GM18951 (cell line): ENCODE data around the gene CGNL1.

Source experiments
- POLR2A ChIP-seq: IDR thresholded peaks from 4 replicates; pipeline ENCODE4 v1.6.1; 2011; ENCODE audit warnings: mild to moderate bottlenecking; ENCODE audit not compliant: insufficient read length, insufficient read depth; ENCODE audit errors: extremely low read depth
- in situ Hi-C: fragments of 300-500 bp; cut with MboI; formaldehyde crosslinking; loops from one replicate; pipeline ENCODE4 v1.12.0; 2022; ENCODE audit warnings: low sequenced_read_pairs, mixed read lengths, inconsistent platforms; ENCODE audit not compliant: unreplicated experiment

The CGNL1 gene

DNA sequence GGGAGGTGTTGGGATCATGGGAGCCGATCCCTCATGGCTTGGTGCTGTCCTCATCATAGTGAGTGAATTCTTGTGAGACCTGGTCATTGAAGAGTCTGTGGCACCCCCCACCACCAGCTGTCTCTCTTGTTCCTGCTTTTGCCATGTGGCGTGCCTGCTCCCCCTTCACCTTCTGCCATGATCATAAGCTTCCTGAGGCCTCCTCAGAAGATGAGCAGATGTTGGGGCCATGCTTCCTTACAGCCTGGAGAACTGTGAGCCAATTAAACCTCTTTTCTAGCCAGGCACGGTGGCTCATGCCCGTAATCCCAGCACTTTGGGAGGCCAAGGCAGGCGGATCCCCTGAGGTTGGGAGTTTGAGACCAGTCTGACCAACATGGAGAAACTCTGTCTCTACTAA is 37.0 kb upstream of the CGNL1 start:
- no peak for TF ChIP-seq POLR2A
- in situ Hi-C loops, result loop anchor here (5.0 kb wide), 1 partner anchor 188 kb away; no protein-coding TSS in a partner anchor

DNA sequence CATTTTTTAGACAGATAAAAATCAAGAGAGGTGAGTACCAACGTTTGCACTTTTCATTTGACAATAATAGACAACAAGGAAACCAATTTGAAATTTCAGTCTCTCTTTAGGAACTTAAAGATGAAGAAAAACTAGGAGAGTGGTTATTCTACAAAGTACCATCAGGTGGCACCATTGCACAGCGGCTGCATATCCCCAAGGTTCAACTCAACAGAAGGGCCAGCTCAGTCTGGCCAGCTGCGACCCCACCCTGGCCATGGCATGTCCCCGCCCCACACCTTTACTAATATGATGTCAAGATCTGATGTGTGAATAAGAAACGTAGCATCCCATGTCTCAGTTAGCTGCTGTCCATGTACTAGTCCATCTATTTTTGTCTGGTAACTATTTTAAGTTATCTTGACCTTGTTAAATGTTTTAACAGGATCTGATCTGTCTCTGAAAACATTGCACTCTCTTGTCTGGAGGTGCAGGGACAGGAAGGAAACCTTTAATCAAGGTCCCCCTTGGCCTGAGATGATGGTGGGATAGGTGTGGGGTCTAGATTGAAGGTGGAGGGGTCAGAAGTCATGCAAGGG is 35.5 kb upstream of the CGNL1 start:
- no peak for TF ChIP-seq POLR2A
- in situ Hi-C loops, result no loop called here

DNA sequence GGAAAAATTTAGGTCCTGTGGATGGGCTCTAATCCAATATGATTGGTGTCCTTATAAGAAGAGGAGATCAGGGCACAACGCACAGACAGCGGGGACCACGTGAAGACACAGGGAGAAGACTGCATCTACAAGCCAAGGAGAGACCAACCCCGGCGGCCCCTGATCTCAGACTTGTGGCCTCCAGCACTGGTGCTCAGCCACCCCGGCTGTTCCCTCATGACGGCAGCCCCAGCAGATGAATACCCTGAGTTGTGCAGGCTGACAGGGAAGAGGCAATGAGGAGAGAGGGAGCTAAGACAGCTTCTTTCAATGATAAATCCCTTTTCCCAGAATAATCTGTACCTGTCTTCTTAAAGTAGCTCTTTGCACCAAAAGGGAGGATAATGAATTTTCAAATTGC is 33.3 kb upstream of the CGNL1 start:
- in situ Hi-C loops, result no loop called here
- no peak for TF ChIP-seq POLR2A

DNA sequence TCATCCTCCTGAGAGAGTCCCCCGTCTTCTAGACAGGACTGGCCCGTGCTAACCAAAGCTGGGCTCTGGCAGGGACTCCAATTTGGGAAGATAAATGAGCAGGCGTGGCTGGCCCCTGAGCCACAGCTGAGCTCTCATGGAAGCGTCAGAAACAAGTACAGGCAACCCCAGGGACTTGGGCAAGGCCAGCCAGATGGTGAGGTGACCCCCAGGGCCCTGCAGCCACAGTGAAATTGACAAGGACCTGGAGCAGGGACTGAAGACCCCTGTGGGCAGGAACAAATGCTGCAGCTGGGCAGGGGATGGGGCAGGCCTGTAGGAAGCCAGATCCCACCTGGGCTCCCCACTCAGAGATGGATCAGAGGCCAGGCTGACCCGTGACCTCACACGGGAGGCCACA is 32.8 kb upstream of the CGNL1 start:
- no peak for TF ChIP-seq POLR2A
- in situ Hi-C loops, result no loop called here

DNA sequence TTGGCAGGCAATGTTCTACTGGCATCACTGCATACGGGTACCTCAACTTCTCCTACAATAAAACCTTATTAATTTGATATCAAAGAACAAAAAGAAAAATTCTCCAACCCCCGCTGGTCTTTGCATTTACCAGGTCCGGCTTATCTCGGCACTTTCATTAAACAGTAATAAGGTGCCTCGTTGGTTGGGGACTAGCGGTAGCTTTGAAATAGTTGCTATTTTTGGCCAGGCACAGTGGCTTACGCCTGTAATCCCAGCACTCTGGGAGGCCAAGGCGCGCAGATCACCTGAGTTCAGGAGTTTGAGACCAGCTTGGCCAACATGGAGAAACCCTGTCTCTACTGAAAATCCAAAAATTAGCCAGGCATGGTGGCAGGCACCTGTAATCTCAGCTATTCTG is 32.0 kb upstream of the CGNL1 start:
- no peak for TF ChIP-seq POLR2A
- in situ Hi-C loops, result no loop called here

DNA sequence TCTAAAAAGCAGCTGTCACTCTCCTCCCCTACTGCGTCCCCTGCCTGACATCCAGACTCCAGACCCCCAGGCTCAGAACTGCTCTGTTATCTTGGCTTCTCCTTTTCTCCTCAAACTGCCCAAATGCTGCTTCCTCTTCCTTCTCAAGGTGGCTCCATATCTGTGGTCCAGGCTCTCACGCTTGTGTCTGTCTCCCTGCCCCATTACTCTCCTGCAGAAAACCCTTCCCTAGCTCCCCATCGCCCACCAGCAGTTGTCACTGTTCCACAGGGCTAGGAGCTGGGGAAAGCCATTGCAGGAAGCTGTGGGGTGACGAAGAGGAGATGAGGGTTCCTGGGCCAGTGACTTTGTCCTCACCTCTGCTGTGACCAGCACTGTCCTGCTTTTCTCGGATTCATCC is 30.7 kb upstream of the CGNL1 start:
- no peak for TF ChIP-seq POLR2A

DNA sequence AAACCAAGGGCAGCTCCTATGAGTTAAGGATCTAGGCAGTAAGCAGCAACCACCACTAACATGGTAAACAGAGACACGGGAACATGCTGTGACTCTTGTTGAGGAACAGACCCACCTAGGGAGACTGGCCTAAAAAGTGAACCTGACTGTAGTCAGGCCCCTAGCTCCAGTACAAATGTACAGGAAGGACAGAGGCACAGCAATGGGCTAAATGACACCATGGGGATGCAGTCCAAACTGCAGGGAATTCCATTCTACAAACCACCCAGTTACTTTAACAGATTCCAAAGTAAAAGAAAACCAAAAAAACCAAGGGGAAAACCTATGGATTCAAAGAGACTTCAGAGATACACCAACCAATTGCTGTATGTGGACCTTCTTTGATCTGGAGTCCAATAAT is 28.2 kb upstream of the CGNL1 start:
- TF ChIP-seq POLR2A, result no peak
- in situ Hi-C loops, result no loop called here

More for the DNA sequence above, 30.7 kb upstream of the CGNL1 start:
- in situ Hi-C loops, result no loop called here

DNA sequence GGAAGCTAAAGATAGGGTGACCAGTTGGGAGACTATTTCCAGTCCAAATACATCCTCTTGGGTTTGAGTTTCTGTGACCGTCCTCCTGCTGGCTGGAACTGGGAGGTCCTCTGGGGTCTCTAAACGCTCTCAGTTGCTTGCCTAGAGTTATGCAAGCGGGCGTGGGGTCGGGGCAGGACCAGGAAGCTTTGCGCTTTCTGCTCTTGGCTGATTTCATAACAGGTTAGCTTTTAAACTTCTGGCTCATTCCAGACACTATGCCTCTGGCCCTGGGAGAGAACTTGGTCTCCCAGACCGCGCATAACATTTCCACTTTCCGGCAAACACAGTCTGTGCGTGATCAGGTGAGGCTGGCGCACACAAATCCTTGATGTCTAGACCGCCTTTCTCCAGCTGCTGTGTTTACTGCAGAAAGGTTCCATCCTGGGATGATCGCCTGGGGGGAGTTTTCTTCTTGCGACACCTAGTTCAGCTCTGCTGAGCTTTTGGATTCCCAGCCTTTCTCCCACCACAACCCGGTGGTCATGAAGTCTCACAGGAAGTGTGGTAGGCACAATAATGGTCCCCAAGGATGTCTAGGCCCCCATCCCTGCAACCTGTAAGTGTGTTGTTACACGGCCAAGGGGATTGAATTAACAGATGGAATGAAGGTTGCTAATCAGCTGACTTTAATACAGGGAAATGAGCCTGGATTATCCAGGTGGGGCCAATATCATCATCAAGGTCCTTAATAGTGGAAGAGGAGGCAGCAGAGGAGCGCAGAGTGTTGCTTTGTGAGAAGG is 23.6 kb upstream of the CGNL1 start:
- in situ Hi-C loops, result no loop called here
- TF ChIP-seq POLR2A, result no peak

DNA sequence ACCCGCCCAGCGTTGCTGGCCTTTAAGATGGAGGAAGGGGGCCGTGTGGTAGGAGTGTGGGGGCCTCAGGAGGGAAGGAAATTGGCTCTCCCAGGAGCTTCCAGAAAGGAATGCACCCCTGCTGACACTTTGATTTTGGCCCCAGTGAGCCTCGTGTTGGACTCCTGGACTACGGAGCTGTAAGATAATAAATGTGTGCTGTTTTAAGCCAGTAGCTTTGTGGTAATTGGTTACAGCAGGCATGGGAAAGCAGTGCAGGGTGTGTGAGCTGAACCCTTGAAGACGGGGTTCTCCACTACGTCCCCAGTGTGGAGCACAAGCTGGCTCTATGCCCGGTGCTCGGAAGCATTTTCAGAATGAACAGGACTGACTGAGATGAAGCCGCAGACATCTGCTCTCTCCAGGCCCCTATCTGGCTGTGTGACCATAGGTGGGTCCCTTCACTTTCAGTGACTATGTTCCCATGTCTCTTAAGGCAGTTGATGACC is 22.9 kb upstream of the CGNL1 start:
- TF ChIP-seq POLR2A, result no peak
- in situ Hi-C loops, result no loop called here

DNA sequence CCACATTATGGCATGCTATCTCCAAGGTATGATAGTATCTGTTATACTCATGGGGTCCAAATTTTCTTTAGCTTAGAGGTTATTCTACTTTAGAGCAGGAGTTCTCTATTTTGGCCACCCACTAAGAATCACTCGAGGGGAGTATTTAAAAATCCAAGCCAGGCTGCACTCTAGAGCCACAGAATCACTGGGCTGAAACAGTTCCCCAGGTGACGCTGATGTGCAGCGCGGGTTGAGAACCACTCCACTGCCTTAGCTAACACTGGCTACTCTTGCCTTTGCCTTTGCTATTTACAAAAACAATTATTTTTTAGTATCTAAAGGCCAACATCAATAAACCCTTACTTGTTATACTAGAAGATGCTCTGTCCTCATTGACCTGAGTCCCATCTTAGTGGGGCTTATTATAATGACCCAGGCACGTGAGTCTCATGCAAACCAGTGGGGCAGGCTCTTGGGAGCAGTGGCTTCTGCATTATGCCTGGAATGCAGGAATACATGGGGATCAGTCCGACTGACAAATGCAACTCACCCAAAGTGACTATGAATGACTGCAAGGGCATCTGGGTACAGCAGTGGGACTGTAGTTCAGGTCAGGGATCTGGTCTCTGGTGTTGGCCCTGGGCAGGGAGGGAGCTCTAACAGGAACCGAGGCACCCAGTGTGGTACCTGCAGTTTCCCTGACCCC is 21.7 kb upstream of the CGNL1 start:
- no peak for TF ChIP-seq POLR2A
- in situ Hi-C loops, result no loop called here

DNA sequence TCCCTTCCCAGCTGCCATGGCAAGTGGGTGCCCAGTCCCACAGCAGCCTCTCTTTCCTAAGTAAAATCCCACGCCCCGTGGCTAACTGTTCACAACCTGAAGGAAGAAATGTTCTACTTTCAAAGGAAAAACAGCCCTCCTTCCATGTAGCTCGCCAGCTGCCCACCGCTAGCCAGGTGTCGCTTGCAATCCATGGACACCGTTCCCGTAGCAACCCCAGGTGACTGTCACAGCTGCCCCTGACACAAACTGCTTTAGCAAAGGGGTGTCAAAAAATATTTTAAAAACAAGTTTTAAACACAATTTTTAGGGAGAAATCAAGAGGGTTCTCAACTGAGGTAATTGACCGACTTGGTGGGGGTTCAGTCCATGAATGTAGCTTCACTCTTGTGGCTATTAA is 21.0 kb upstream of the CGNL1 start:
- no peak for TF ChIP-seq POLR2A
- in situ Hi-C loops, result no loop called here

DNA sequence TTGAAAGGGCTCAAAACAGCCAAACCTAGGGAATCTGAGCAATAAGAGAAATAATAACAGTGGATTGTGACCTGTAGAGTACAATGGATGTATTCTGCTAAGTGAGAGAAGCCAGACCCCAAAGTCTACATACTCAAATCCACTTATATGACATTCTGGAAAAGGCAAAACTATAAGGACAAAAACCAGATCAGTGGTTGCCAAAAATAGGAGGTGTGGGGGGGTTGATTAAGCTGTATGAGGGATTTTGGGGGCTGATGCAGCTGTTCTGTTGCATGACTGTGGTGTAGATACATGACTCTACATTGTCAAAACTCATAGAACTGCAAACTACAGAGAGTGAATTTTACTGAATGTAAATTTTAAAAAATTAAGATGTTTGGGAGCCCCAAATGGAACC is 20.1 kb upstream of the CGNL1 start:
- in situ Hi-C loops, result no loop called here
- no peak for TF ChIP-seq POLR2A

DNA sequence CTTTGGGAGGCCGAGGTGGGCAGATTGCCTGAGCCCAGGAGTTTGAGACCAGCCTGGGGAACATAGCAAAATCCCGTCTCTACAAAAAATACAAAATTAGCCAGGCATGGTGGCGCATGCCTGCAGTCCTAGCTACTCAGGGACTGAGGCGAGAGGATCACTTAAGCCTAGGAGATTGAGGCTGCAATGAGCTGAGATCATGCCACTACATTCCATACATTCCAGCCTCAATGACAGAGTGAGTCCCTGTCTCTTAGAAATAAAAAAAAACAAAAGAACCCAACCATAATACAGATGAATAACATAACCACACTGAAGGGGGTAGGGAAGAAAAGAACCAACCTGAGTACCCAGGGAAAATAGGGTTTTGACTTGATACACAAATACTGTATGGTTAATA is 19.7 kb upstream of the CGNL1 start:
- in situ Hi-C loops, result no loop called here
- TF ChIP-seq POLR2A, result no peak

DNA sequence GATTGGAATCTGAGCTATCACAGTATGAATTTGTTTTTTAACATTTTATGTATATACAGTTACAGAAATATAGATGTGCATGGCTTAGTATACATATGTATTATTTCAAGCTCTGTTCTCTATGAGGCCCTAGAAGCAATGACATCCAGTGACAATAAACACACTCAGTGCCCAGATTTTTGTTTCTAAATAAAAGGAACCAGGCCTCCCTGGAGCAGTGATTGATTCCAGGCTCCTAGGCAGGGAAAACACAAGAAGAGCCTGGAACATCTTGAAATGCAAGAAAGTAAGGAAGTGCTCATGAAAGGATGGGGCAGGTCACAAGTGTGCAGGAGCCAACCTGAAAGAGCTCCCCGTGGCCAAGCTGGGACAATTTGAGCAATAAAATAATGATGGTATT is 18.5 kb upstream of the CGNL1 start:
- no peak for TF ChIP-seq POLR2A
- in situ Hi-C loops, result no loop called here
